NCI-H82 (cell line): ENCODE results near the gene EIF2S3.
"Not testable (repeated sequence)": the region's sequence is repeated elsewhere in the genome, so short reads cannot be mapped to it uniquely, and the experiment has no call there.

Experiments used
- DNase-seq: peaks from one replicate; lab custom pipeline; 2025; lab: John Stamatoyannopoulos, UW

EIF2S3 gene

GRCh38 chrX:24054182-24055042, at the start of gene EIF2S3:
Gene EIF2S3, plus strand, starts transcription at chrX:24054956. Its CDS starts 13 bp downstream, at chrX:24054969.
- DNase-seq = peak; percentile 97

GRCh38 chrX:24005028-24005427, 49.7 kb upstream of the EIF2S3 start:
- DNase-seq = no peak

DNA sequence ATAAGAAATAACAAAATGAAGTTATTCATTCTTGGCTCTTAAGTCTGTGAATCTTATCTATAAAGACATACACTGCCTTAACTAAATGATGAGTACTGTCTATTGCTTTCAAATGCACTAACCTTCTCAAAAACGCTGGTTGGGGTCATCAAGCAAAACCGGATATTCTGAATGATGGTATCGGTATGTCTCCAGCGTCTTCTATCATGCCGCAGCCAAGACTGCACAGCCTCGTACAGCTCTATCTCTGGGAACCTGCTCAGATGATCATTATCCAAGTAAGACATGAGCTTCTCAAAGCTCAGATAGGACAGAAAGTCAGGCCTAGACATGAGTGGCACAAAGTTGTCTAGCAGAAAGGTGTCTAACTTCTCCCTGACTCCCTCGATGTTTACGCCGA, 48.9 kb upstream of the EIF2S3 start:
- no peak for DNase-seq

- no peak for DNase-seq
Observed at GRCh38 chrX:24012266-24012665, 42.5 kb upstream of the EIF2S3 start.

GRCh38 chrX:24014388-24015018, 40.3 kb upstream of the EIF2S3 start:
- DNase-seq = no peak

- no peak for DNase-seq
Observed at GRCh38 chrX:24017674-24018073, 37.1 kb upstream of the EIF2S3 start.

- DNase-seq = no peak
Observed at GRCh38 chrX:24018809-24019208, 35.9 kb upstream of the EIF2S3 start.

- DNase-seq = no peak
Observed at GRCh38 chrX:24019448-24019847, 35.3 kb upstream of the EIF2S3 start.

GRCh38 chrX:24020306-24020876, 34.4 kb upstream of the EIF2S3 start:
- no peak for DNase-seq

- DNase-seq = no peak
Observed at GRCh38 chrX:24023544-24023943, 31.2 kb upstream of the EIF2S3 start.

GRCh38 chrX:24023972-24024669, 30.6 kb upstream of the EIF2S3 start:
- DNase-seq = peak; percentile 47

DNA sequence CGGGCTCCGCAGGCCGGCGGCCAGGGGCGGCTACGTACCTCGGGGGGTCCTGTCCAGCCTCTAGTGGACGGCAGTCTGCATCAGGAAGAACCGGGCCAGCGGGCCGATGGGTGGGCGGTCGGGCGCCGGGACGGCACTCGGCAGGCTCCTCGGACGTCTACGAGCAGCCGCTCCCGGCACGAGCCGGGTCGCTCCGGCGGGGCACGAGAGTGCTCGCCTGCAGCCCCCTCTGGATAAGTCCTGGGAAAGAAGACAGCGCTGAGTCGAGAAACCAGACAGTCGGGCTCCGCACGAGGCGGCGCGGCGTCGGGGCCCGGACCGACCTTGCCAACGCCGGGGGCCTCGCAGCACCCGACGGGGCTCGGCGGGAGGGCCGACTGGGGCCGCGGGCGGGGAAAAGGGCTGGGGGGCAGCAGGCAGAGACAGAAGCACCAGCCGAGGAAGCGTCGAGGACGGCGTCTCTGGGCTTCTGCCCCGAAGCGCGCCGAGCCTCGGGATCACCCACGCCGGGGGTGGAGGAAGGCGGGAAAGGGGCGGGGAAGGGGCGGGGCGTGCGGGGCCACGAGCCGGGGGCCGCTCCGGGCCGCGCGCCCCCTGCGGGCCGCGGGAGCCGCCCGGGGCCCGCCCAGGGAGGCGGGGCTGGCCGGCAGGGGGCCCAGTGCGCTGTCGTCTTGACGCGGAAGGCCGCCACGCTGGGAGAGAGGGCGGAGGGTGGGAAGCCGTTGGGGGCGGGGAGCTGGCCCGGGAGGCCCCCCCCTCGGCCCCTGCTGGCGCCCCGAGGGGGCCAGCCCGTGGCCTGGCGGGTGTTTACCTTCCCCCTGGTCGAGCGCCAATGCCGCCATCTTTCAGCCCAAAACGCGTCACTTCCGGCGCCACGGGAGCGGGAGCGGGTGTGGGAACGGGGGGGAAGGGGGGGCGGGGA, 29.7 kb upstream of the EIF2S3 start:
- DNase-seq = peak; percentile 96

GRCh38 chrX:24025741-24026403, 28.9 kb upstream of the EIF2S3 start:
- DNase-seq = peak; percentile 78

DNA sequence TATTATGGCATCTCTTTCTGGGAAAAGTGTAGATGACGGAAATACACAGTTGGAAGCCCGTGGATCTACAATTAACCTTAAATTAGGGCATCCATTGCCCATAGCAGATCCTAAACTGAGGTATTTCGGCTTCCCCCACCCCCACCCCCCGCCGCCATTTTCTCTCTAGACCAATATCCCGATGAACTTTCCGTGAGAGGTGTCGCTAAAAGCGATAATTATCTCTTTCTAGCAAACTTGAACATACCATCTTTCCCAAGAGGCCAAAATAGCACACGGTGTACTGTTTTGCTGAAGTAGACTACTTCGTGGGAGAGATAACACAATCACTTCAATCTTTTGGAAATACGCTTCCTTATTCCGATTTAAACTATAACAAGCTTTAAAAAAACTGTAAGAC, 28.3 kb upstream of the EIF2S3 start:
- DNase-seq = peak; percentile 47

DNA sequence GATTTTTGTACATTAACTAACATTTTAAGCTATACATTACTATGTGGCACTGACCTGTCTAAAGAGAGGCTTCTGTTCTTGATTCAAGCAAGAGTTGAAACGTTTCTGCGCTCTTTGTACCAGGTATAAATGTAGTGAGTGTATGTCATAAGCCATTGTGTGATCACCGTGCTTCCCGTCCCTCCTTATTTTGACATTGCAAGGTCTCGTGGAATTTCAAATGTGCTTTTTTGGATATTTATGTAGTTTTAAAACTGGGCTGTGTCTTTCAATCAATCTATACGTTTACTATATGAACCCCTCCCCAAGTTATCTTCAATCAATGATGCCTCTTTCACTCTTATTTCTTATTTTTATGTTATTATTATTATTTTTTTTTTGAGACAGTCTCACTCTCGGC, 27.7 kb upstream of the EIF2S3 start, which contains the start of gene KLHL15:
Gene KLHL15, minus strand, starts transcription at position 101 of the 400 bp plus-strand sequence. CDS start 20,493 bp downstream, outside the sequence.
- DNase-seq = no peak

DNA sequence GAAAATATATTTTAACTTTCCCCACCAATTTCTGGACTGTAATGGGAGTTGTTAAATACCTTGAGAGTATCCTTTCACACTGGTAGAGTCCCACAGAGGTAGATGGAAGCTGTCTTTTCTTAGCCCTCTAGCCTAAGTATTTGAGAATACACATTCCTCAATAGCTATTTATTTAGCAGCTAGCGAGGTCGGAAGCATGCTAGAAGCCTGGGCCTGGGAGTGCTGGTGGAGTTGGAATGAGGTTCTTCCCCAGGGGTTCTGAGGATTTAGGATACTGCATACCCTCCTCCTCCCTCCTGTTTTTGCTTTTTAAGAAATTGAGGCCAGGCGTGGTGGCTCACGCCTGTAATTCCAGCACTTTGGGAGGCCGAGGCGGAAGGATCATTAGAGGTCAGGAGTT, 26.8 kb upstream of the EIF2S3 start:
- no peak for DNase-seq

GRCh38 chrX:24030597-24030996, 24.2 kb upstream of the EIF2S3 start:
- DNase-seq = no peak

DNA sequence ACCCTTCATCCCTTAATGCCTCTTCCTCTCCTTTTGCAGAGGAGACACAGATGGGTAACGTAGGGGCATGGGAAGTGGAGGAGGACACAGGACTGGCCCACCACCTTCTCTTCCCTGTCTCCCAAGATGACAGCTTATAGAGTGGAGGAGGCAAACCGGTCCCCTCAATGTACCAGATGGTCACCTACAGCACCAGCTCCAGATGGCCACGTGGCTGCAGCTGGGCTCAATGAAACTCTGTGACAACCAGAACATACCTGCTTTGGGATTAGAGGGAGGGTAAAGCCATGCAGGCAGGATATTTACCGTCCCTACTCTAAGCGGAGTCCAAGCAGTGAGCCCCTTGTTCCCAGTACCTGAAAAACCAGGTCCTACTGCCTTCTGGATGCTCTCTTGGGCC, 20.3 kb upstream of the EIF2S3 start:
- DNase-seq = peak; percentile 93

- no peak for DNase-seq
Observed at GRCh38 chrX:24037729-24038128, 17.0 kb upstream of the EIF2S3 start.

DNA sequence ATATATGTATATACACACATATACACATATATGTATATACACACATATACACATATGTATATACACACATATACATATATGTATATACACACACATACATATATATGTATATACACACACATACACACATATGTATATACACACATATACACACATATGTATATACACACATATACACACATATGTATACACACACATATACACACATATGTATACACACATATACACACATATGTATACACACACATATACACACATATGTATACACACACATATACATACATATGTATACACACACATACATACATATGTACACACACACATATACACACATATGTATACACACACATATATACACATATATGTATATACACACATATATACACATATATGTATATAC, 8.7 kb upstream of the EIF2S3 start:
- not testable (repeated sequence) for DNase-seq

DNA sequence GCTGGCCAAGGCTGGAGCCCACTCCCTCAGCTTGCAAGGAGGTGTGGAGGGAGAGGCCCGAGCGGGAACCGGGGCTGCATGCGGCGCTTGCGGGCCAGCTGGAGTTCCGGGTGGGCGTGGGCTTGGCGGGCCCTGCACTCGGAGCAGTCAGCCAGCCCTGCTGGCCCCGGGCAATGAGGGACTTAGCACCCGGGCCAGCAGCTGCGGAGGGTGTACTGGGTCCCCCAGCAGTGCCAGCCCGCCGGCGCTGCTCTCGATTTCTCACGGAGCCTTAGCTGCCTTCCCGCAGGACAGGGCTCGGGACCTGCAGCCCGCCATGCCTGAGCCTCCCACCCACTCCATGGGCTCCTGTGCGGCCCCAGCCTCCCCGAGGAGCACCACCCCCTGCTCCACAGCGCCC, 5.1 kb upstream of the EIF2S3 start:
- DNase-seq = not testable (repeated sequence)
